GM10847 (cell line): ENCODE data around the gene GRIK3.

Source experiments
- POLR2A ChIP-seq: IDR thresholded peaks from 2 replicates; pipeline ENCODE4 v1.6.1; 2011; ENCODE audit not compliant: insufficient read length; ENCODE audit errors: extremely low read depth

GRIK3 gene

GRCh38 chr1:37034121-37035013 is at the start of gene GRIK3:
GRIK3 (minus strand) TSS chr1:37034515; CDS start chr1:37034108, 407 bp downstream.
- TF ChIP-seq POLR2A: no peak

GRCh38 chr1:37084013-37084412 is 49.7 kb upstream of the GRIK3 start:
- TF ChIP-seq POLR2A: no peak

- TF ChIP-seq POLR2A: no peak
Measured at GRCh38 chr1:37083603-37084002, 49.3 kb upstream of the GRIK3 start.

- TF ChIP-seq POLR2A: no peak
Measured at GRCh38 chr1:37078866-37079265, 44.6 kb upstream of the GRIK3 start.

GRCh38 chr1:37076168-37076567 is 41.9 kb upstream of the GRIK3 start:
- TF ChIP-seq POLR2A: no peak

GRCh38 chr1:37073854-37074379 is 39.6 kb upstream of the GRIK3 start:
- no peak for TF ChIP-seq POLR2A

GRCh38 chr1:37073152-37073853 is 39.0 kb upstream of the GRIK3 start:
- TF ChIP-seq POLR2A: no peak

GRCh38 chr1:37071829-37072228 is 37.5 kb upstream of the GRIK3 start:
- no peak for TF ChIP-seq POLR2A

GRCh38 chr1:37070126-37070525 is 35.8 kb upstream of the GRIK3 start:
- TF ChIP-seq POLR2A: no peak

GRCh38 chr1:37069406-37069805 is 35.1 kb upstream of the GRIK3 start:
- TF ChIP-seq POLR2A: no peak

GRCh38 chr1:37068897-37069296 is 34.6 kb upstream of the GRIK3 start:
- TF ChIP-seq POLR2A: no peak

- no peak for TF ChIP-seq POLR2A
Measured at GRCh38 chr1:37068260-37068659, 33.9 kb upstream of the GRIK3 start.

- TF ChIP-seq POLR2A: no peak
Measured at GRCh38 chr1:37064039-37064438, 29.7 kb upstream of the GRIK3 start.

- TF ChIP-seq POLR2A: no peak
Measured at GRCh38 chr1:37059346-37059745, 25.0 kb upstream of the GRIK3 start.

GRCh38 chr1:37058424-37058988 is 24.2 kb upstream of the GRIK3 start:
- TF ChIP-seq POLR2A: no peak

- no peak for TF ChIP-seq POLR2A
Measured at GRCh38 chr1:37056325-37056724, 22.0 kb upstream of the GRIK3 start.
